ENCODE results near the gene PPP1R16B.

Gene PPP1R16B

GRCh38 chr20:38935285-38935684 is 129.8 kb downstream of the PPP1R16B start (continued):
- TF ChIP-seq SETDB1 (IDR thresholded peaks at IDR 0.05; ENCODE audit: insufficient read length, low read length) (no peak), ZBTB17 (tag by site-specific recombination; IDR thresholded peaks at IDR 0.05) (no peak), GLIS1 (tag by site-specific recombination; IDR thresholded peaks at IDR 0.05) (peak; percentile 51), ZNF629 (tag by site-specific recombination; IDR thresholded peaks at IDR 0.05) (no peak), ZNF280C (tag by site-specific recombination; IDR thresholded peaks at IDR 0.05) (no peak), ZNF146 (tag by site-specific recombination; IDR thresholded peaks at IDR 0.05) (0 out of 2 replicates have a peak, but pooled peaks have one; percentile 6), SALL2 (tag by site-specific recombination; IDR thresholded peaks at IDR 0.05; ENCODE audit: borderline replicate concordance) (no peak), GFI1B (tag by site-specific recombination; IDR thresholded peaks at IDR 0.05) (no peak)

GRCh38 chr20:38935967-38936407 is 130.5 kb downstream of the PPP1R16B start:
- H3K36me3 ChIP-seq (ENCODE audit: control insufficient read depth in 2 of 2, insufficient read depth in 1 of 2, low read length in 2 of 2): peaks cover 3 to 73% of the 10 kb centered on the region in 2 experiments; a peak in 2 of 3 replicates
- H3K4me1 ChIP-seq (ENCODE audit: control insufficient read depth, insufficient read depth, low read length): no peaks in the 10 kb centered on the region
- no peak for TF ChIP-seq ZSCAN23 (tag by site-specific recombination; IDR thresholded peaks at IDR 0.05)
- no peak for TF ChIP-seq GFI1B (tag by site-specific recombination; IDR thresholded peaks at IDR 0.05)
- no peak for TF ChIP-seq ZNF549 (tag by site-specific recombination; IDR thresholded peaks at IDR 0.05)
- no peak for TF ChIP-seq ZNF654 (tag by site-specific recombination; IDR thresholded peaks at IDR 0.05; ENCODE audit: low read depth)
- no peak for TF ChIP-seq ZNF830 (tag by site-specific recombination; IDR thresholded peaks at IDR 0.05; ENCODE audit: low read depth)
- no peak for TF ChIP-seq ZBTB49 (tag by site-specific recombination; IDR thresholded peaks at IDR 0.05; ENCODE audit: low read depth)
- H3K9me3 ChIP-seq (ENCODE audit: control insufficient read depth, insufficient read depth, low read depth, low read length): no peaks in the 10 kb centered on the region
- no peak overlapping the region for H3K4me3 ChIP-seq (ENCODE audit: low read depth, low read length)
- no peak overlapping the region for H3K27ac ChIP-seq (ENCODE audit: extremely low read depth, low read depth, low read length)
- POLR2A ChIA-PET: interaction anchor here (0.6 to 0.9 kb wide), 2 partner anchors 8 to 10 kb away, joined by 3 to 4 read pairs; partner anchors contain the start of gene FAM83D
- CTCF ChIA-PET: interaction anchor here (0.6 to 2.1 kb wide), 3 partner anchors 10 to 528 kb away, joined by 3 to 9 read pairs (median 3); partner anchors contain the start of gene FAM83D

- H3K27ac ChIP-seq (ENCODE audit: extremely low read depth, low read depth, low read length): no peak overlapping the region
- no peak overlapping the region for H3K4me3 ChIP-seq (ENCODE audit: low read depth, low read length)
- ChIA-PET POLR2A (interaction anchor here (0.9 kb wide), 1 partner anchor 11 kb away, joined by 4 read pairs; the partner anchor contains the start of gene FAM83D), CTCF (interaction anchor here (0.9 to 2.1 kb wide), 2 partner anchors 11 to 529 kb away, joined by 3 to 9 read pairs; partner anchors contain the start of gene FAM83D)
- TF ChIP-seq ZXDB (tag by site-specific recombination; IDR thresholded peaks at IDR 0.05) (no peak), ZNF10 (tag by site-specific recombination; IDR thresholded peaks at IDR 0.05) (no peak), ZNF610 (tag by site-specific recombination; IDR thresholded peaks at IDR 0.05; ENCODE audit: borderline replicate concordance) (no peak), AEBP2 (tag by site-specific recombination; IDR thresholded peaks at IDR 0.05; ENCODE audit: borderline replicate concordance) (no peak), ZNF398 (tag by site-specific recombination; IDR thresholded peaks at IDR 0.05) (no peak), ZNF350 (tag by site-specific recombination; IDR thresholded peaks at IDR 0.05) (no peak), ZSCAN18 (tag by site-specific recombination; IDR thresholded peaks at IDR 0.05) (no peak), ZNF394 (tag by site-specific recombination; IDR thresholded peaks at IDR 0.05; ENCODE audit: borderline replicate concordance) (no peak), ZNF830 (tag by site-specific recombination; IDR thresholded peaks at IDR 0.05; ENCODE audit: low read depth) (no peak)
- no peaks in the 10 kb centered on the region for H3K4me1 ChIP-seq (ENCODE audit: control insufficient read depth, insufficient read depth, low read length)
- peaks cover 3 to 74% of the 10 kb centered on the region in 2 experiments; a peak in 2 of 3 replicates for H3K36me3 ChIP-seq (ENCODE audit: control insufficient read depth in 2 of 2, insufficient read depth in 1 of 2, low read length in 2 of 2)
- H3K9me3 ChIP-seq (ENCODE audit: control insufficient read depth, insufficient read depth, low read depth, low read length): no peaks in the 10 kb centered on the region
These were observed 131.5 kb downstream of the PPP1R16B start for GRCh38 chr20:38937000-38937399.
